ENCODE measurements around the gene RNF220. TPM values are rescaled to one million over a fixed set of nuclear protein-coding genes. Genes with fewer than 3 reads are reported as not detected.

RNF220 gene
- total and polyA plus RNA-seq, 2 donors from 2014 or later = 66.9 to 69.0 TPM

DNA sequence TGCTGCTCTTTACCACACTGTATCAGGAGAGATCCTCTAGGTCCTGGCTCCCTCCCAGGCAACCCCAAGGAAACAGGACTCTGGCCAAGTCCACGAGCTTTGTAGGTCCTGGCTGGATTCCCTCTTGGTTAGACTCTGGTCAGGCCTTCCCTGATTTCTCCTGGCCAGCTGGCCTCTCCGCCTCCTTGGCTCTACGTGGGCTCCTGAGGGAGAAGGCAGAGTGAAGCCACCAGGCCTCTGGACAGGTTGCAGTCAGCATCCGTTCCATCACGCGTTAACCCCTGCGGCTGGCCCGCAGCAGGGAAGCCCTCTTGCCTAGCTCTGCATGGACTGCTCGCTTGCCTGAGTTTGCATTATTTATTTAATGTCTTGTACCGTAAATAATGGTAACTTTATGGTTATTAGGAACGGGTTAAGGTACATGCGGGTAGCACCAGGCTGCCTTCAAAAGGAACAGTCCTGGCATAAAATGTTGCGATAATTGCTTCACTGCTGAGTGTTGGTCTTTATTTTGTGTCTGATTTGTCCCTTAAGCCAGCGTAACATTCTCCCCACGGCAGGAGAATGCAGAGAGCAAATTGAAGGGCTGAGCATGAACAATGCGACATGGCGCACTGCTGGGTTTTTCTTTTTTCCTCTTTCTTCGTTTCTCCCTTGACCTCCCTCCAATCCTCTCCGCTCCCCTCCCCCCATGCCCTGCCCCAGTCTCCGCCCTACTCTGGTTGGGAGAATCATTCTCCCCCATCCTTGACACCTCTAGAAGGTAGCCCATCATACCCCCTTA lies 100.3 kb downstream of the RNF220 start:
- intact Hi-C loops (cut with DNase I) = no loop called here
- no peak for DNase-seq
- Histone ChIP-seq H3K27ac (ENCODE audit: low read depth in 2 of 2, low read length in 2 of 2) (no peak overlapping the region), H3K9ac (ENCODE audit: low read length in 3 of 3) (no peak overlapping the region), H3K27me3 (ENCODE audit: control insufficient read depth, insufficient read depth, low read length) (peaks cover 6% of the 10 kb centered on the region), H3K4me3 (ENCODE audit: low read length in 3 of 3) (no peak overlapping the region), H3K9me3 (ENCODE audit: control insufficient read depth in 2 of 3, insufficient read depth in 1 of 3, low read length in 3 of 3) (no peaks in the 10 kb centered on the region), H3K36me3 (ENCODE audit: control insufficient read depth in 2 of 3, insufficient read depth in 3 of 3, low read length in 3 of 3) (no peaks in the 10 kb centered on the region), H3K4me1 (ENCODE audit: control insufficient read depth in 2 of 3, insufficient read depth in 2 of 3, low read depth in 1 of 3, low read length in 3 of 3) (no peaks in the 10 kb centered on the region)
- TF ChIP-seq, protein P1, sequence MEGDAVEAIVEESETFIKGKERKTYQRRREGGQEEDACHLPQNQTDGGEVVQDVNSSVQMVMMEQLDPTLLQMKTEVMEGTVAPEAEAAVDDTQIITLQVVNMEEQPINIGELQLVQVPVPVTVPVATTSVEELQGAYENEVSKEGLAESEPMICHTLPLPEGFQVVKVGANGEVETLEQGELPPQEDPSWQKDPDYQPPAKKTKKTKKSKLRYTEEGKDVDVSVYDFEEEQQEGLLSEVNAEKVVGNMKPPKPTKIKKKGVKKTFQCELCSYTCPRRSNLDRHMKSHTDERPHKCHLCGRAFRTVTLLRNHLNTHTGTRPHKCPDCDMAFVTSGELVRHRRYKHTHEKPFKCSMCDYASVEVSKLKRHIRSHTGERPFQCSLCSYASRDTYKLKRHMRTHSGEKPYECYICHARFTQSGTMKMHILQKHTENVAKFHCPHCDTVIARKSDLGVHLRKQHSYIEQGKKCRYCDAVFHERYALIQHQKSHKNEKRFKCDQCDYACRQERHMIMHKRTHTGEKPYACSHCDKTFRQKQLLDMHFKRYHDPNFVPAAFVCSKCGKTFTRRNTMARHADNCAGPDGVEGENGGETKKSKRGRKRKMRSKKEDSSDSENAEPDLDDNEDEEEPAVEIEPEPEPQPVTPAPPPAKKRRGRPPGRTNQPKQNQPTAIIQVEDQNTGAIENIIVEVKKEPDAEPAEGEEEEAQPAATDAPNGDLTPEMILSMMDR (IDR thresholded peaks at IDR 0.05; ENCODE audit: borderline replicate concordance, extremely low read depth, insufficient read depth) = no peak
- no peak for FAIRE-seq

DNA sequence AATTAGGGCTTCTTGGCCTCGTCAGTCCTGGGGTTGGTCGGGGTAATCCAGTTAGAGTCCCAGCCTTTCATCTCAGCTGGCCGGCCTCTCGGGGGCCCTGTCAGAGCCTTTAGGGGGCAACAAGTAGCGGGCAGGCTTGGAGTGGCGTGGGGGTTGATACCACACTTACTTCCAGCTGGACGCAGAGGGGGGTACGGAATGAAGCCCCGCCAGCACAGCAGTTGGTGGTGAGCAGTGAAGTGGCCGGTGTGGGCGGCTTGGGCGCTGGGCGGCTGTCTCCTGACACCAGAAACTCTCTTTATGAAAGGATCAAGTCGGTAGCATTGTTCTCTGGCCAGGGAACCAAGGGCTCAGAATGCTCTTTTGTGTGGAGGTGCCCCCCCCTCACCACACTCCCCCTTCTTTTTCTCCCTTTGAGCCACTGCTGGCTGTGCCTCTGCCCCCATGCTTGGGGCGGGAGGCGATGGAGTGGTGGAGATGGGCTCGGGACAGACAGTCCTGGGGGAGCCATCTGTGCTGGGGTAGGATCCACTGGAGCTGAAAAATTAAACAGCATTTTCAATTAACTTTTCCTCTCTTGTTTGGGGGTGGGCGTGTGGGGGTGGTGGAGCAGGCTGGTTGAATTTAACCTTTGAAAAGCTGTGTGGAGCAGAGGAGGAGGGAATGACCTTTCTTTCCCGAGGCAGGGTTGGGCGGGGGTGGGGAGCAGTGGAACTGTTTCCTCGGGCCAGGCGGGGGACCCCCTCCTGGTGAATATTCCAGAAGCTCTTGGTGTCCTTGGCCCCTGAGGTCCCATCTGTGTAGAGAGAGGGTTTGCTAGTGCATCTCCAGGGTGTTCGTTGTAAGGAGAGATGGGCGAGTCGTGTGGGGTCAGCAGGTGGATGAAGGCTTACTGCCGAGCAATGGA lies 102.7 kb downstream of the RNF220 start:
- Histone ChIP-seq H3K27ac (ENCODE audit: low read depth in 2 of 2, low read length in 2 of 2) (no peak overlapping the region), H3K4me1 (ENCODE audit: control insufficient read depth in 2 of 3, insufficient read depth in 2 of 3, low read depth in 1 of 3, low read length in 3 of 3) (no peaks in the 10 kb centered on the region), H3K4me3 (ENCODE audit: low read length in 3 of 3) (no peak overlapping the region), H3K9ac (ENCODE audit: low read length in 3 of 3) (no peak overlapping the region), H3K36me3 (ENCODE audit: control insufficient read depth in 2 of 3, insufficient read depth in 3 of 3, low read length in 3 of 3) (no peaks in the 10 kb centered on the region), H3K27me3 (ENCODE audit: control insufficient read depth, insufficient read depth, low read length) (peaks cover 6% of the 10 kb centered on the region), H3K9me3 (ENCODE audit: control insufficient read depth in 2 of 3, insufficient read depth in 1 of 3, low read length in 3 of 3) (no peaks in the 10 kb centered on the region)
- DNase-seq (peak in 3 of 5 donors; percentile 37 to 50 (median 39)), FAIRE-seq (no peak)
- intact Hi-C loops (cut with DNase I) = no loop called here
- TF ChIP-seq, protein P1 (IDR thresholded peaks at IDR 0.05; ENCODE audit: borderline replicate concordance, extremely low read depth, insufficient read depth) = no peak

DNA sequence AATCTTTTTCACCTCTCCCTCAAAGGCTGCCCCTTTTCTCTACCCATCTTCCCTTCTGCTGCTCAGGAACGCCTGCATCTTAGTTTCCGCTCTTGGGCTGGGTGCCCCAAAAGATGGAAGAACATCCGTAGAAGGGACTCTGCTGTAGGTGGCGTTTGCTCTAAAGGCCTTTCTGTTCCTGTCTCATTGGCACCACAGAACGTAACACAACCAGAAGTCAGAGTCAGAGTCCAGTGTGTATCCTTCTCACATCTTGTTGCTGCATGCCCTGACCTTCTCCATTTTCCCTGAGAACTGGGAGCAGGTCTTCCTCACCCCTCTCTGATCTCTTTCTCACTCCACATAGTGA lies 103.3 kb downstream of the RNF220 start:
- H3K27ac ChIP-seq (ENCODE audit: low read depth in 2 of 2, low read length in 2 of 2) = no peak overlapping the region
- TF ChIP-seq, protein P1 (IDR thresholded peaks at IDR 0.05; ENCODE audit: borderline replicate concordance, extremely low read depth, insufficient read depth) = no peak
- H3K9me3 ChIP-seq (ENCODE audit: control insufficient read depth in 2 of 3, insufficient read depth in 1 of 3, low read length in 3 of 3) = no peaks in the 10 kb centered on the region
- no peak overlapping the region for H3K9ac ChIP-seq (ENCODE audit: low read length in 3 of 3)
- intact Hi-C loops (cut with DNase I) = no loop called here
- DNase-seq = no peak
- H3K4me3 ChIP-seq (ENCODE audit: low read length in 3 of 3) = no peak overlapping the region
- FAIRE-seq = no peak
- no peaks in the 10 kb centered on the region for H3K4me1 ChIP-seq (ENCODE audit: control insufficient read depth in 2 of 3, insufficient read depth in 2 of 3, low read depth in 1 of 3, low read length in 3 of 3)
- H3K36me3 ChIP-seq (ENCODE audit: control insufficient read depth in 2 of 3, insufficient read depth in 3 of 3, low read length in 3 of 3) = no peaks in the 10 kb centered on the region
- peaks cover 6% of the 10 kb centered on the region for H3K27me3 ChIP-seq (ENCODE audit: control insufficient read depth, insufficient read depth, low read length)

Measured in kidney (tissue), 14 donors.